CD4-positive, alpha-beta T cell treated with Interleukin-15 for 4 hours (primary cell): ENCODE results near the gene PPP3R2.
"Not testable (repeated sequence)": the region's sequence is repeated elsewhere in the genome, so short reads cannot be mapped to it uniquely, and the experiment has no call there.

ENCODE experiments used
- DNase-seq: peaks from one replicate; pipeline ENCODE4 v3.0.0-alpha.2; 2020; ENCODE audit warnings: low spot score

PPP3R2 gene

GRCh38 chr9:101587332-101588043 lies 7.3 kb downstream of the PPP3R2 start:
- DNase-seq = no peak

DNA sequence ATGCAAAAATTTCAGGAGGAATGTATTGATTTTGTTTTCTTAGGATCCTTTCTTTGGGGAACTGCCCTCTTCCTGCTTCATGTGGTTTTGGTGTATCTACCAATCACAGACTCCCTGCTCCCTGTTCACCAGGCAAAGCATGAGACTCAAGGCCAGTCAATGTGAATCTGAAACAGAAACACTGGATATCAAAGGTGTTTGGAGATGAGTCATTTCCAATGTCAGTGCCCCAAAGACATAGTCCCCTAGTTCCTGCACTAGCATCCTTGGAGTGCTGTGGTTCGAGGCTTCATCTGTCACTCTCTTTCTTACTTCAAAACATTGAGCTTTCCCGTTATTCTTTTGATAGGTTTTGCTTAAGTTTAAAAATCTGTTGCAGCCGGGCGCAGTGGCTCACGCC lies 8.1 kb downstream of the PPP3R2 start:
- no peak for DNase-seq

GRCh38 chr9:101585740-101586139 lies 9.0 kb downstream of the PPP3R2 start:
- DNase-seq = no peak

GRCh38 chr9:101582553-101582952 lies 12.2 kb downstream of the PPP3R2 start:
- DNase-seq = no peak

GRCh38 chr9:101579711-101580545 lies 14.8 kb downstream of the PPP3R2 start:
- no peak for DNase-seq

- DNase-seq = no peak
These were observed 16.4 kb downstream of the PPP3R2 start for GRCh38 chr9:101578378-101578777.

GRCh38 chr9:101574731-101575333 lies 19.9 kb downstream of the PPP3R2 start:
- DNase-seq = no peak

- no peak for DNase-seq
These were observed 22.5 kb downstream of the PPP3R2 start for GRCh38 chr9:101572316-101572715.

DNA sequence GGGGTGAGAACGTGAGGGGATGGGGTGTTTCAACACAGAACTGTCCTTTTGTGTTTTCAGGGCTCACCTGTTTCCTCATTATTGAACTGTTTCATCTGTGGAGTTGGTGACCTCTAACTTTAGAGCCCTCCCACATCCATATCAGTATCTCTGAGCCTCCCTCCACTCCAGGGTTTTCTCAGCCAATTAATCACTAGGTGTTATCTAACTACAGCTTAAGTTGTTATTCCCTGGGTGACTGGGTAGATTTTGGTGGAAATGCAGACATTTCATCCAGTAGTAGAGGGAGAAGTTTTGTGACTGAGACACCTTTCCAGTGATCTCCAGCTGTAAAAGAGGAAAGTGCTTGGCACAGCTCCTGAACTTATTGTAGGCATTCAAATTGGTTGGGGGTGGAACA lies 23.7 kb downstream of the PPP3R2 start:
- DNase-seq = no peak

DNA sequence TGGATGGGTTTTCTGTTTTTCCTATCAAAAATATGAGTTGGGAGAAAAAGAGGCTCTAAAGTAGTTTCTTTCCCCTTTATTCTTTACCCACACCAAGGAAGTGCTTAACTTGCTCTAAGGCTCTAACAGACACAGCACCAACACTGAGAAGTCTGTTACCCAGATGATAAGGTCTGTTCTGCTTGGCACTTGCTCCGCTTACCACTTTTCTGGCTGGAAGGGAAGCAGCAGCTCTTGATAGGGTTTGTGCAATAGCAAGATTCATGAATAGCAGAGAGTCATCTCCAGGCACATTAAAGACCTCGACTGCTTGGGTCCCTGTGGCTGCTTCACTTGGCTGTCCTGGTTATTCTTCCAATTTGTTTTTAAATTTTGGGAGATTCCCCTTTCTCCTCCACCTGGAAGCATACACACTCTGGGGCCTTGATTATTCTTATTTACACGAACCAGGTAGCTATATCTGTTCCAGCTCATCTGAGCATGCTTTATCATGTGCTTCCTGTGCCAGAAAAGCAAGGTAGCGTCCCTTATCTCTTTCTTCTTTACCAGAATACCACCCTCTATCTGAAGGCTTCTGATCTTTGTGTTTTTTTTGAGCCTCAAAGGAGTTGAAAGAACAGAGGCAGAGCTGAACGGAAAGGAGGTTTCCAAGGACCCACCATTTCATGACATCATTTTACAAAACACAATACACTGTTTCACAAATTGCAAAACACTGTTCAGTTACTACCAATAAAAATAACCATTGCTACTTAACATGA lies 24.8 kb downstream of the PPP3R2 start:
- peak; percentile 28 for DNase-seq

DNA sequence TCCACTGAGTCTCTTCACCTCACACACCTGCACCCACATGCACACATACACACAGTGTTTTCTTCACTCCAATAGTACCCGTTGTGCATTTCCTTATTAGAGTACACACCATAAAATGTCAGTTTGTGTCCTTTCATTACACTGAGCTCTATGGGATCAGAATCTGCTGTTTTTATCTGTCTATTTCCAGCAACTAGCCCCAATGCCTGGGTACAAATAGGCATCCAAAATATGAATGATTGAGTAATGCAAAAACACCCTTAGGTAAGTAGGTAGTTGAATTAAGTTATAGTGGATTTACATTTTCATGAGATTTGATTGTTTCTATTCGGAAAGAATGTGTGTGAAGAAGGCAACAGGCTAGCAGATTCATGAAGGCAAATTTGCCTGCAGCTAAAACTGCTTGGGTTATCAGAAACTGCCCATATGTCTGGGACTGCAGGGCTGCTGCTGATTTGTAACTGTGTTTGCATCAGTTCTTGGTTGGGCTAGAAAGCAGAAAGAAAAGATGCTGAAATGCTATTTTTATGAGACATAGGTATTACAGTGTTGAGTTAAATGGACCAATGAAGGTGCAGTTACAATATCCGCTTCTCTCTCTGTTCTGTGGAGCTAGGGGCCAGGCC lies 26.9 kb downstream of the PPP3R2 start:
- DNase-seq = no peak

DNA sequence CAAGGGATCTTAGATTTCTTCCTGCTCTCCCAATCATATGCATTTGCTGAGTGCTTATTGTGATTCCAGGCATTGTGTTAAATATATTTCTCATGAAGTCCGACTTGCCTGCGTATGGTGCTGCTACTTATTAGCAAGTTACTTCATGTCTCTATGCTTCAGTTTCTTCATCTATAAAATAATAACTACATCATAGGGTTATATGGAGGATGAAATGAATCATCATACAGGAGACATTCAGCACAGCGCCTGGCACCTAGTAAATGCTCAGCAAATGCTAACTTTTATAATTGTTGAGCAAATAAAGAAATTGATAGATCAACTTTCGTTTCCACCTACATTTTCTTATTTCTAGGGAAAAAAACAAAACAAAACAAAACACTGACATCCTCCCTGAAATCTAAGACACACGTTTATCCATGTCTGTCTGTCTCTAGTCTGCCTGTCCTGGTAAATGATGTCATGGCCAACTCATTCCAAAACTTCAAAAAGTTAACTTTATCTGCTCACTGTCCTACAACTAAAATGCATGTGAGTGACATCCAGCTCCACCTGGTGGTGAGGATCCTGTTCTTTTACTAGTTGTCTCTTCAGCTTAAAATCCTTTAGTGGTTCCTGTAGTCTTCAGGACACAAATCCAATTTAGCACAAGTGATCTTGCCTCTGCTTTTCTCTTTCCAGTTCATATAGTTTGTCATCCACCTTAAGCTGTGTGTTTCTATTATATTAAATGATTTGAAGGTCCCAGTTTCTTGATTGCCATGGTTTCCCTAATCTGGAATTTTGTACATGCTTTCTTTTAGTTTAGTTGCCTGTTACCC lies 27.7 kb downstream of the PPP3R2 start:
- peak; percentile 32 for DNase-seq

- no peak for DNase-seq
These were observed 30.5 kb downstream of the PPP3R2 start for GRCh38 chr9:101564252-101564651.

DNA sequence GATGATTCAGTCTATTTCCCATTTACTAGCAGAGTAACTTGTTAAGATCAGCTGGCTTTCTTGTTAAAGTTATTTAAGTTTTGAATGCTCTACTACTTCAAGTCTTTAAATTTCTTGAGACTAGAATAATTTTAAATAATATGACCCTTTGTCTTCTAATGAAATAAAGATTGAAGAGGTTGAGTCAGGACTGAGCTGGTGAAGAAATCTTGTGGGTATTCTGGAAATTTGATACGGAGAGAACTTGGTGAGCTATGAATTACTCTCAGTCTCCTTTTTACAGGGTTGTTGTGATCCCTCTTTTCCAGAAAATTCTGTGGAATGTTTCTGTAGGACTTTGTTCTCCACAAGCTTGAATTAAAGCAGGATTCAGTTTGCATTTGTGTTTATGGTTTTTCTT lies 31.8 kb downstream of the PPP3R2 start:
- DNase-seq = no peak

GRCh38 chr9:101561740-101562139 lies 33.0 kb downstream of the PPP3R2 start:
- no peak for DNase-seq

DNA sequence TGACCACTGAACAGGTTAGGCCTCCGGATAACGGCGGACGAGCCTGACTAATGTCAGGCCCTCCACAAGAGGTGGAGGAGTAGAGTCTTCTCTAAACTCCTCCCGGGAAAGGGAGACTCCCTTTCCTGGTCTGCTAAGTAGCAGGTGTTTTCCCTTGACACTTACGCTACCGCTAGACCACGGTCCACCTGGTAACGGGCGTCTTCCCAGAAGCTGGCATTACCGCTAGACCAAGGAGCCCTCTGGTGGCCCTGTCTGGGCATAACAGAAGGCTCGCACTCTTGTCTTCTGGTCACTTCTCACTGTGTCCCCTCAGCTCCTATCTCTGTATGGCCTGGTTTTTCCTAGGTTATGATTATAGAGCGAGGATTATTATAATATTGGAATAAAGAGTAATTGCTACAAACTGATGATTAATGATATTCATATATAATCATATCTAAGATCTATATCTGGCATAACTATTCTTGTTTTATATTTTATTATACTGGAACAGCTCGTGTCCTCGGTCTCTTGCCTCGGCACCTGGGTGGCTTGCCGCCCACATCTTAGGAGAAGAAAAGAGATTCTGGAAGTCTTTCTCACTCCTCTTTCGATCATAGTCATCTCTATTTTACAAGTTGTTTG lies 45.2 kb downstream of the PPP3R2 start:
- DNase-seq = not testable (repeated sequence)

DNA sequence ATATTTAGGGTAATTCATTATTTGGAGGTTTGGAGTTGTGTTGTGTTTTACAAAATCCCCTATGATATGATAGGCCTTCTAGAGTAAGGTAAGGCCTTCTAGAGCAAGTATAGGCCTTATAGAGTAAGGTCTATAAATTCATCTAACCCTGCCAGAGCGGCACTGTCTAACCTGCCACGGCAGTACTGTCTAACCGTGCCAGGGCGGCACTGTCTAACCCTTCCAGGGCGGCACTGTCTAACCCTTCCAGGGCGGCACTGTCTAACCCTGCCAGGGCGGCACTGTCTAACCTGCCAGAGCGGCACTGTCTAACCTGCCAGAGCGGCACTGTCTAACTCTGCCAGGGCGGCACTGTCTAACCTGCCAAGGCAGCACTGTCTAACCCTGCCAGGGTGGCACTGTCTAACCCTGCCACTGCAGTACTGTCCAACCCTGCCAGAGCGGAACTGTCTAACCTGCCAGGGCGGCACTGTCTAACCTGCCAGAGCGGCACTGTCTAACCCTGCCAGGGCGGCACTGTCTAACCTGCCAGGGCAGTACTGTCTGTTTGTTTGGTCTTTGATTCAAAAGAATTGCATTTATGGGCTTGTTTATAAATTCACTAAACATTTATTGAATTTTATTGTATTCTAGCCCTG lies 51.6 kb downstream of the PPP3R2 start:
- no peak for DNase-seq
